Thoracic aorta (tissue), 2 donors: ENCODE data around the gene CAPN15. TPM values are rescaled to one million over a fixed set of nuclear protein-coding genes. Genes with fewer than 3 reads are reported as not detected.

ENCODE experiments used
- ATAC-seq: fragments of 150-250 bp; one replicate; pipeline ENCODE4 v1.8.0; 2017; ENCODE audit warnings: low read depth; ENCODE audit not compliant: insufficient number of reproducible peaks, low FRiP score
- DNase-seq: peaks from one replicate; pipeline ENCODE4 v3.0.0-alpha.2; 2020; ENCODE audit warnings: low spot score
- H3K27ac ChIP-seq, 2 donors: fragments of 200-600 bp; sonication (generic); 1 replicate in 1 of 2; 2 replicates in 1 of 2; pipeline ENCODE4 v1.5.1; 2016; ENCODE audit warnings: mild to moderate bottlenecking in 2 of 2, moderate library complexity in 2 of 2
- H3K27me3 ChIP-seq: fragments of 200-600 bp; sonication (generic); replicated peaks from 2 replicates; pipeline ENCODE4 v1.6.0; 2016; ENCODE audit warnings: mild to moderate bottlenecking; ENCODE audit not compliant: insufficient read depth
- H3K36me3 ChIP-seq: fragments of 200-600 bp; sonication (generic); one replicate; pipeline ENCODE4 v1.5.1; 2016
- H3K4me1 ChIP-seq, 2 donors: fragments of 200-600 bp; sonication (generic); 1 replicate in 1 of 2; 2 replicates in 1 of 2; pipeline versions ENCODE4 v1.5.1 to v1.6.0; 2016; ENCODE audit warnings: low read depth in 2 of 2, mild to moderate bottlenecking in 1 of 2; ENCODE audit not compliant: control insufficient read depth in 1 of 2
- H3K4me3 ChIP-seq: fragments of 200-600 bp; sonication (generic); 2 replicates; pipeline ENCODE4 v1.5.1; 2016; ENCODE audit warnings: mild to moderate bottlenecking
- H3K9me3 ChIP-seq: fragments of 200-600 bp; sonication (generic); 2 replicates; pipeline ENCODE4 v1.5.1; 2016
- total RNA-seq, 2 donors: library from RNA; depleted of rRNA; stranded (reverse); fragments of >200 nt; gene quantifications; one replicate each; pipeline versions ENCODE4 v1.1.0 to v1.2.3, GENCODE V29; 2016
- TF ChIP-seq, protein P1 (sequence below): fragments of 200-600 bp; sonication (generic); IDR thresholded peaks from one replicate; pipeline ENCODE4 v1.5.1; 2019; ENCODE audit warnings: antibody characterized with exemption

Gene CAPN15
- total RNA-seq, 2 donors from 2014 or later, result 46.2 to 96.6 TPM

- no peak for ATAC-seq
- H3K27me3 ChIP-seq, result no peaks in the 10 kb centered on the region
- TF ChIP-seq, protein P1, sequence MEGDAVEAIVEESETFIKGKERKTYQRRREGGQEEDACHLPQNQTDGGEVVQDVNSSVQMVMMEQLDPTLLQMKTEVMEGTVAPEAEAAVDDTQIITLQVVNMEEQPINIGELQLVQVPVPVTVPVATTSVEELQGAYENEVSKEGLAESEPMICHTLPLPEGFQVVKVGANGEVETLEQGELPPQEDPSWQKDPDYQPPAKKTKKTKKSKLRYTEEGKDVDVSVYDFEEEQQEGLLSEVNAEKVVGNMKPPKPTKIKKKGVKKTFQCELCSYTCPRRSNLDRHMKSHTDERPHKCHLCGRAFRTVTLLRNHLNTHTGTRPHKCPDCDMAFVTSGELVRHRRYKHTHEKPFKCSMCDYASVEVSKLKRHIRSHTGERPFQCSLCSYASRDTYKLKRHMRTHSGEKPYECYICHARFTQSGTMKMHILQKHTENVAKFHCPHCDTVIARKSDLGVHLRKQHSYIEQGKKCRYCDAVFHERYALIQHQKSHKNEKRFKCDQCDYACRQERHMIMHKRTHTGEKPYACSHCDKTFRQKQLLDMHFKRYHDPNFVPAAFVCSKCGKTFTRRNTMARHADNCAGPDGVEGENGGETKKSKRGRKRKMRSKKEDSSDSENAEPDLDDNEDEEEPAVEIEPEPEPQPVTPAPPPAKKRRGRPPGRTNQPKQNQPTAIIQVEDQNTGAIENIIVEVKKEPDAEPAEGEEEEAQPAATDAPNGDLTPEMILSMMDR, result no peak
Measured at GRCh38 chr16:561957-562938, 34.7 kb downstream of the CAPN15 start.

DNA sequence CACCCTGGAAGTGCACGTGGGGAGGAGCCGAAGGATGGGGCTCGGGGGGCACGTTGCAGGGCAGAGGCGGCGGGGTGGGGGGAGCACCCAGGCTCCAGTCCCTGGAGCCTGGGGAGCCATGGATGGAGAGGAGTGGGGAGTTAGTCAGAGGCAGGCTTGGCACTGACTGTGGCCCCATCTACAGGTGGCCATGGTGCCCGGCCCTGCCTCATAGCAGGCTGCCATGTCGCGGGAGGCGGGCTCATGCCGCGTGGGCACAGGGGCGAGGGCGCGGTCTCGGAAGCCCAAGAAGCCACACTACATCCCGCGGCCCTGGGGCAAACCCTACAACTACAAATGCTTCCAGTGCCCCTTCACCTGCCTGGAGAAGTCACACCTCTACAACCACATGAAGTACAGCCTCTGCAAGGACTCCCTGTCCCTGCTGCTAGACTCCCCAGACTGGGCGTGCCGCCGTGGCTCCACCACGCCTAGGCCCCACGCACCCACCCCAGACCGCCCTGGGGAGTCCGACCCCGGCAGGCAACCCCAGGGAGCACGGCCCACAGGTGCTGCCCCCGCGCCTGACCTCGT lies 35.6 kb downstream of the CAPN15 start:
- no peaks in the 10 kb centered on the region for H3K27me3 ChIP-seq
- no peaks in the 10 kb centered on the region for H3K9me3 ChIP-seq
- H3K27ac ChIP-seq, result no peak overlapping the region
- TF ChIP-seq, protein P1, result no peak
- no peak for DNase-seq
- peaks cover 15 to 22% of the 10 kb centered on the region in 2 donors for H3K4me1 ChIP-seq
- ATAC-seq, result no peak
- H3K36me3 ChIP-seq, result no peaks in the 10 kb centered on the region
- no peak overlapping the region for H3K4me3 ChIP-seq

More at GRCh38 chr16:561957-562938, 34.7 kb downstream of the CAPN15 start:
- Histone ChIP-seq H3K36me3 (no peaks in the 10 kb centered on the region), H3K9me3 (no peaks in the 10 kb centered on the region), H3K4me3 (no peak overlapping the region), H3K27ac (no peak overlapping the region), H3K4me1 (peaks cover 14 to 20% of the 10 kb centered on the region in 2 donors)
- no peak for DNase-seq

- ATAC-seq (no peak), DNase-seq (no peak)
- Histone ChIP-seq H3K27ac (no peak overlapping the region), H3K4me3 (no peak overlapping the region), H3K36me3 (no peaks in the 10 kb centered on the region), H3K9me3 (no peaks in the 10 kb centered on the region), H3K4me1 (peaks cover 21 to 29% of the 10 kb centered on the region in 2 donors), H3K27me3 (no peaks in the 10 kb centered on the region)
- TF ChIP-seq, protein P1, result no peak
Measured at GRCh38 chr16:564690-565418, 37.3 kb downstream of the CAPN15 start.

DNA sequence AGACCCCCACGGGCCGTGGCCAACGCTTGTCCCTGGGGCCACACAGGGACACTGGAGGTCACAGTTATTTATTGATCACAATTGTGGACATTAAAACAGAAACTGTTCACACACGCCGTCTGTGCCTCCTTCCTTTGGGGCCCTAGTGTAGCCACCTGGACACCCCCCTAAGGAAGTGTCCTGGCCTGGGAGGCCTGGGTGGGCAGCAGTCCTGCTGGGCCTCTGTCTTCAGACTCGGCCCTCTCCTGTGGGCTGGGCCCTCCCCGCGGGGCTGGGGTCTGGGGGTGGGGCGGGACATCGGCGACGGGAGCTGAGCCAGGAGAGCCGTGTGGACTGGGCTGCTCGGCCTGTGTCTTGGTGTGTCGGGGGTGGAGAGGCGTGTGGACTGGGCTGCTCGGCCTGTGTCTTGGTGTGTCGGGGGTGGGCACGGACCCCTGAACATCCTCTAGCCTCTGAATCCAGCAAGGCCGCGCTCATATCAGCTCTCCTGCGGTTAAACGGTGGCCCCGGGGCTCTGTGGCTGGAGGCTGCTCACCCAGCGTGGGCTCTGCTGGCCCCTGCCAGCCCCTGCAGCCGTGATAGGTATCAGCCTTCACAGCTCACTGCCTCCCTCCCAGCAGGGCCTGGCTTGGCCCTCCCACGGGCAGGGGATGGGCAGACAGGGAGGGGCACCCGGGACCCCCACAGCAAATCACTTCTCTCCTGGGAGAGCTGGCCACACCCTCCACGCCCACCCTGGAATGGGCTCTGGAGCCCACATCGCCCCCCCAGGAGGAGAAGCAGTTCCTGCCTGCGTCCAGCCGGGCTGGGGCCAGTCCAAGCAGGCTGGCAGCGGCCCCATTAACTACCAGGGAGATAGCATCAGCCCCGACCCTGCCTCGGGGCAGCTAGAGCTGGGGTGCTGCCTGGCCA lies 38.2 kb downstream of the CAPN15 start:
- Histone ChIP-seq H3K4me3 (peak overlapping the region; percentile 64), H3K27me3 (no peaks in the 10 kb centered on the region), H3K4me1 (peaks cover 23 to 32% of the 10 kb centered on the region in 2 donors), H3K27ac (no peak overlapping the region), H3K9me3 (no peaks in the 10 kb centered on the region), H3K36me3 (no peaks in the 10 kb centered on the region)
- TF ChIP-seq, protein P1, result no peak
- no peak for ATAC-seq
- DNase-seq, result no peak
